GM19467 (cell line): ENCODE results near the gene PSTPIP1.

ENCODE experiments used
- ATAC-seq: cut with Tn5 transposase; IDR thresholded peaks from one replicate; pipeline ENCODE4 v1.9.1; 2021; ENCODE audit warnings: mild to moderate bottlenecking, moderate library complexity; ENCODE audit not compliant: unreplicated experiment

Gene PSTPIP1

DNA sequence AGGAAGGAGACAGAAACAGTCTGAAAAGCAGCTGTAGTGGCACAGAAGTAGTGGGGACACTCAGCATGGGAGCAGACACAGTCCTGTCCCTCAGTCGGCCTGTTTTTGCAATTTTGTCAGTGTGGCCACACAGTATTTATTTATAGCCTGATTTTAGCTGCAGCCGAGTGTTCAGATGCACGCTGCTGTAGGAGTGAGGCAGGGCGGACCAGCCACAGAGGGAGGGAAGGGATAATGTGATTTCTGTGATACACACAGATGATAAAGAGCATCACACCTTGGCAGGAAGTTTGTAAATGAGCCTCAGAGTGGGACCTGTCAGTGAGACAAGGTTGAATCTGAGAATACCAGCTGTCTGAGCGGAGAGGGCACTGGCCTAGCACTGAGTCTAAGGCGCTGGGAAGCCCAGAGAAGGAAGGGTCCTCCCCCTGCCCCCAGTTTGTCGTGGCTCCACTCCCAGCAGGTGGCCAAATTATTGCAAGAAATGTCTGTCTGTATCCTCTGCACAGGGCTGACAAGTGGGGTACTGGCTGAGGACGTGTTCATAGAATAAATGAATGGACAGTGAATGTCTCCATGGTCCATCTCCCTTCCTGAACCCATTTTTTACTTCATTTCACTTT is 3.8 kb downstream of the PSTPIP1 start:
- no peak for ATAC-seq

DNA sequence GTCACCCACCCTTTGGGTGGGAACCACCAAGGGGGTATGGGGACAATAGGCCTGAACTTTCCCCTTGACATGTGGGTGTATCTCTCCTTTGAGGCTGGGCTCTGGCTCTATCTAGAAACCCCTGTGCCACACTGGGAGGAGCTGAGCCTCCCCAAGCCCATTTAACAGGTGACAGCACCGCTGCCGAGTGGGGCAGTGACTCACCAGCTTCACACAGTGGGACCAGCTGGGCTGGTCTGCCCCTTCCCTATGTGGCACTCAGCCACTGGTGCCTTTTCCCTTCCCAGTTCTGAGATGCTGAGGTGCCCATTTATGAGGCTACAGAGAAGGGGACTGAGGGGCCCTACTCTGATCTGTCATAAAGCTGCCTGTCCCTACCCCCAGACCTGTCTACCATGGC is 5.1 kb downstream of the PSTPIP1 start:
- ATAC-seq = no peak

DNA sequence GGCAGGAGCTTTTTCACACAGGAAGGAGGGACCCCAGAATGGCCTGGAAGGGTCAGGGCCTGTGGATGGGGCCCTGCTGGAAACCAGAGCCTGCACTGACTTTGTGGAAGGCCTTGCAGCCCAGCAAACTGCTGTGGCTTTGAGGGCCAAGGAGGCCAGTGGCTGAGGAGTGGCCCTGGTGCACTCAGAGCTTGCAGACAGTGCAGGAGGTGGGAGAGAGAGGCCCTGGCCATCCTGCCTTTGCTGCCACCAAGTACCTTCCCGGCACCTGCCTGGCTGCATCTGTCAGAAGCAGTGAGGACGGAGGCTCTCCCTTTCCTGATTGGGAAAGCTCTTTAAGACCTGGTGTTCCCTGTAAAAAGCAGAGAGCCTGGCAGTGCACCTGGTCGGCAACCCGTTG is 6.4 kb downstream of the PSTPIP1 start:
- no peak for ATAC-seq

DNA sequence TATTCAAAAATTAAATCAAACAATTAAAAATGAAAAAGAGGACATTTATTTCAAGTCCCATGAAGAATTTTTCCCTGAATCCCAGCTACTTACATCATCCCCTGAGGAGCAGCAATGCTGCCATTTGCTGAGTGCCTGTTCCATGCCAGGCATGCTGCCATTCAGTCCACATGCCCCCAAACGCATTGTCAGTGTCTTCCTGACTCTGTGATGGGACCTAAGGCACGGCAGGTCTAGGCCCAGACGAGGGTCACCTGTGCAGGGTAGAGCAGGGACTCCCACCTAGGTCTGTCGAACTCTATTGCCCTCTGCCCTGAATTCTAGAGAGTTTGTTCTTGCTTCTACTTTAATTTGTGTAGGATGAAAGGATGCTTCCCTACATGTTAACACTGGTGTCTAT is 7.0 kb downstream of the PSTPIP1 start:
- no peak for ATAC-seq

DNA sequence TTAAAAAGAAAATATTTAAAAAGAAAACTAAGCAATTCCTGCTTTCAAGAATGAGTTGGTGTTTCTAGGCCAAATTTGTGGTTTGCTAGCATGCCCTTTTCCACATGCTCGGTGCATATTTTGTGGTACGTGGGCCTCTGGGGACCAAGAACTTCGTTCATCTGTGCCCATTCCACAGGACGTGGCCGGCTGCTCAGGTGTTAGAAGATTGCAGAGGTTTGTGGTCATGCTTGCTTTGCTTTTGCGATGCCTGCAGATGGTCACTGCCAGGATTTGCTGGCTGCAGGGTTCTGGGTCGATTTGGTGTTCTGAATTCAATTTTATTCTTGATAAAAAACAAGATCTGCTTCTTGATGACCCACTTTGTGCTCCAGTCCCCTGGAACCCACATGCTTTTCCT is 7.5 kb downstream of the PSTPIP1 start:
- ATAC-seq = no peak

DNA sequence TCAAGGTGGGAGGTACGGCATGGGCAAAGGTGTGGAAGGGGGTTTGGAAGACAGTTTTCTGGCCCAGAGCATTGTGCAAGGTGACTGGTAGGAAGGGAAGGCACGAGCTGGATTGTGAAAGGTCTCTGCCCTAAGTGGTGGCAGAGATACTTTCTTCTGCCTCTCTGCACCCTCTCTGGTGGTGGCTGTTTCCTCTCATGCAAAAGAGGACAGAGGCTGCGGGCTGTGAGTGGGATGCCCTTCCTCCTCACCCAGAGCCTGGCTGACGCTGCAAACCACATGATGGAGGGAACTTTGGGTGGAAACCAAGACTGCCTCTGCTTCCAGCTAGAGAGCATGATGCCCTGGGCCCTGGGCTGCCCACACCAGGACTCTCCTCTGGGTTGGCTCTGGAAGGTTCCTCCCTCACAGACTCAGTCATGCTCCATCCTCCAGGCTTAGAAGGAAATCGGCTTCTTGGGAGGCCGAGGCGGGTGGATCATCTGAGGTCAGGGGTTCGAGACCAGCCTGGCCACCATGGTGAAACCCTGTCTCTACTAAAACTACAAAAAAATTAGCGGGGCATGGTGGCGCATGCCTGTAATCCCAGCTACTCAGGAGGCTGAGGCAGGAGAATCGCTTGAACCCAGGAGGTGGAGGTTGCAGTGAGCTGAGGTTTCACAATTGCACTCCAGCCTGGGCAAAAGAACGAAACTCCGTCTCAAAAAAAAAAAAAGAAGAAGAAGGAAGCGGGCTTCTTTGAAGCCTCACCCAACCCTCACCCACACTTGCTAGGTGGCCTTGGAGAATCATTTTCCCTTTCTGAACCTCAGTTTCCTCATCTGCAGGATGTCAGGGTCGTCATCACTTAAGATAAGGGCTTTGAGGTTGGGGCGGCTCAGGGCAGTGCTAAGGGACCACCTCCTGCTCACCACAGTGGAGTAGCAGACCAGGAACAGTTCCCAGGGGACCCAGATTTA is 8.3 kb downstream of the PSTPIP1 start:
- peak; percentile 70 for ATAC-seq

DNA sequence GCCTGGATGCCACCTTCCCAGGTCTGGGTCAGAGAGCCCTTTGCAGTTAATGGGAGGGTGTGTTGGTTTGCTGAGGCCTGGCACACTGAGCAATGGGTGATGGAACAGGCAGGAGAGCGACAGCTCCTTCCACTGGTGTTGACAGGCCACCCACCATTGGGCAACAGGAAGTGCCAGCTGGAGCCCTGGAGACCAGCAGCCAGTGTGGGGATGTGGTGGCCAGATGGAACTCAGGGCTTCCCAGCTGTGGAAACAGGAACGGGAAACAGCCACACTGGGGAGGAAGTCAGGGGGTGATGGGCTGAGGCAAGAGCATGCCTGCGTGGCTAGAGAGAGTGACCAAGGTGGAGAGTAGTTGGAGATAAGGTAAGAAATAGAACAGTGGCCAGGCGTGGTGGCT is 9.3 kb downstream of the PSTPIP1 start:
- ATAC-seq = no peak

DNA sequence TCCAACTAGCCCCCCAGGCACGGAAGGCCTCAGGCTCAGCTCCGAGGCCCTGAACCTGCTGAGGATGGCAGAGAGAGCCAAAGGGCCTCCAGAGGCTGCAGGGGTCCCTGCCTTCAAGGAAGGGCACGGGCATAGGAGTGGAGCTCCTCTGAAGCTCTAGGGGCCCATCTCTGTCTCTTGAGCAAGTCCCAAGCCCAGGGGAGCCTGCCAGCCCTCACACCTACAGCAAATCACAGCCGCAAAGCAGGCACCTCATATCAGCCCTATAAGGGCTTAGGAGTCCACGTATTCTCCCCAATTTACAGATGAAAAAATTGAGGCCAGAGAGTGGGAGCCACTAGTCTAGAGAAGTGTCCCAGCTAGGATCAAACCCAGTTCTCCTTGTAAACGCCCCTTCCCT is 14.2 kb downstream of the PSTPIP1 start:
- ATAC-seq = no peak

DNA sequence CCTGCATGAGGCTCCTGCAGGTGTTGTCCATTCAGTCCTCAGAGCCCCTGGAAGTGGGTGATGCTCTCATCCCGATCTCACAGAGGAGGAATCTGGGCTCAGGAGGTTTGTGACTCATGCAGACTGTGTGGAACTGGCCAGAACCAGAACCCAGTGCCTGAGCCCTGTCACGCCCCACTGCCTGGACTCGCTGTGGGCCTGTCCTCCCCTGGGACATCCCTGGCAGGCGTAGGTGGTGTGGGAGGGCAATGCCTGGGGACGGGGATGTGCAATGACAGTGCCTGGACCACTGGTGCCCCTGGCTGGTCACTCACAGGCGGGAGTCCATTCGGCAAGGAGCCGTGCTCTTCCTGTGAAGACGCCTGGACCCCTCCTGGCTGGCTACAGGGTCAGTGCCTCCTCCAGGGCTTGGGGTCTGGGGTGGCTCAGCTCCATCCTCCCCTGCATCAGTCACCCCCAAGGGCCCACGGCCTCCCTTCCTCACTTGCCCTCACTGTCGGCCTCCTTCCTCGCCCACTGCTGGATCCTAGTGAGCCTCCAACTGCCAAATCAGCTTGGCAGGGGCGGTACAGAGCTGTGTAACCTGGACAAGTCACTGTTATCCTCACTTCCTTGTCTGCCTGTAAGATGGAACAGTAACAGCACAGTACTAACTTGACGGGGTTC is 14.9 kb downstream of the PSTPIP1 start:
- ATAC-seq = no peak

DNA sequence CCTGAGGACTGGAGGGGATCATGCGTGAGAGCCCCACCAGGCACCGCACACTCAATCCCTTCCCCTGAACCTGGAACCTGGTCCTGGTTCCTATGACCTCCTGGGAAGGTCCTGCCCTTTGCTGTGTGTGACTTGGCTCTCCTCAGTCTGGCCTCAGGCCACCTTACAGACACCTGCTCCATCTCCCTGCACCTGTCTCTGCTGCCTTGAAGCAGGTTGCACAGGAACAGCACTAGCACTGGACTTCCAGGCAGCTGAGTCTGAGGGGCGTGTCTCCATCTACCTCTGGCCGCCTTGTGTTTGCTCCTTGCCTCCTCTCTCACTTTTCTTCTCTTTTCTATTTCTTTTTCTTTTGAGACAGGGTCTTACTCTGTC is 15.4 kb downstream of the PSTPIP1 start:
- no peak for ATAC-seq

DNA sequence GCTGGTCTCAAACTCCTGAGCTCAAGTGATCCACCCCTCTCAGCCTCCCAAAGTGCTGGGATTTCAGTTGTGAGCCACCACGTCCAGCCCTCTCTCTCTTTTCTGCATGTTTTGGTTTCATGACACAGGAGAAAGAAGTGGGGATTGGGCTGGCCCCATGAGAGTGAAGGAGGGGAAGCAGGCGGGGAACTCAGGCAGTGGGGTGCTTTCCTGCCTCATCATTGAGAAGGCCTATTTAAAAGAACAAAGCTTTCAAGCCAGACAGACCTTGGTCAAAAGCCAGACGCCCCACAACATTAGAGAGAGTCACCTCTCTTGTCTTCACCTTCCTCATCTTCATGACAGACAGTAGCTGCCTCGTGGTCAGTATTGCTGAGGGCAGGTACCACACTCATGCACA is 15.9 kb downstream of the PSTPIP1 start:
- ATAC-seq = no peak

DNA sequence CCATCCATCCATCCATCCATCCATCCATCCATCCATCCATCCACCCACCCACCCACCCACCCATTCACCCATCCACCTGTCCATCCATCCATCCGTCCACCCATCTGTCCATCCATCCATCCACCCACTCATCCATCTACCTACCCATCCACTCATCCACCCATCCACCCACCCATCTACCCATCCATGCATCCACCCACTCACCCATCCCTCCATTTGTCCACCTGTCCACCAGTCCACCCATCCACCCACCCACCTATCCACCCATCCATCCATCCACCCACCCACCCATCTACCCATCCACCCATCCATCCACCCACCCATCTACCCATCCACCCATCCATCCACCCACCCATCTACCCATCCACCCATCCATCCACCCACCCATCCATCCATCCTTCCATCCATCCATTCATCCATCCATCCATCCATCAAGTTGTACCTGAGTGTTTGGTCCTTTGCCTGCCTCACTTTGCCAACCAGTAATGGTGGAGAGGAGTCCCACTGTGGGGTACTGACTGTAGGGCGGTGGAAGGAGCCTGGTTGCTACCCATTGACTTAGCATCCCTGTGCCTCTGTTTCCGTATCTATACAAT is 17.3 kb downstream of the PSTPIP1 start:
- no peak for ATAC-seq

DNA sequence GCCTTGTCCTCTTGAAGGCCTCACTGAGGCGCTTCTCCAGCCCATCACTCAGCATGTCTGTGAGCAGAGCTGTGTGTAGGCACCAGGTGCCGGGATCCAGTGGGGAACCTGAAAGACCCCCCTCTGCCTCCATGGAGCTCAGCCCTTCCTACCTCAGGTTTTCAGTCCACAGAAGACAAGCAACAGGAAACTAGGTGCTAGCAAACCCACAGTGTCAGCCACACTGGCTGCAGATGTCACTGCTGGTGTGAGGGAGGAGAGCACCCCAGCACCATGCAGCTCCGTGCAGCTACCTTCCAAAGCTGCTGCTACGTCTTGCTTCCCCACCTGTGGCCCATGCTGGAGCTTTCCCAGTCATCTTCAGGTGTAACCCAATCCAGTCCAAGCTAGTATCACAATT is 17.9 kb downstream of the PSTPIP1 start:
- ATAC-seq = no peak

DNA sequence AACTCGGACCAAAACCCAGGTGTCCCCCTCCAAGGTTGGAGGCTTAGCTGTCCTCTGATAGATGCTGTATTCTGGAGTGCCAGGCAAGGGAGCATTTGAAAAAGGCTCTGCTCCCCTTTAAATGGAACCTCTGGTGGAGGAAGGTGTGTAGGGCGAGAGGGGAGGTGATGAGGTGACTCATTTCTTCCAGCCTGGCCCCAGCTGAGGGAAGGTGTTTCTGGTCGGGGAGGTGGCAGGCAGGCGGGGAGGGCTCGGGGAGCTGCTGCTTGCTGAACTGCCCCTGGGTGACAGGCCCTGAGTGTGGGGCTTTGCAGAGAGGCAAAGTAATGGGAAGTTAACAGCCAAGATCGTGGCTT is 18.8 kb downstream of the PSTPIP1 start:
- no peak for ATAC-seq

DNA sequence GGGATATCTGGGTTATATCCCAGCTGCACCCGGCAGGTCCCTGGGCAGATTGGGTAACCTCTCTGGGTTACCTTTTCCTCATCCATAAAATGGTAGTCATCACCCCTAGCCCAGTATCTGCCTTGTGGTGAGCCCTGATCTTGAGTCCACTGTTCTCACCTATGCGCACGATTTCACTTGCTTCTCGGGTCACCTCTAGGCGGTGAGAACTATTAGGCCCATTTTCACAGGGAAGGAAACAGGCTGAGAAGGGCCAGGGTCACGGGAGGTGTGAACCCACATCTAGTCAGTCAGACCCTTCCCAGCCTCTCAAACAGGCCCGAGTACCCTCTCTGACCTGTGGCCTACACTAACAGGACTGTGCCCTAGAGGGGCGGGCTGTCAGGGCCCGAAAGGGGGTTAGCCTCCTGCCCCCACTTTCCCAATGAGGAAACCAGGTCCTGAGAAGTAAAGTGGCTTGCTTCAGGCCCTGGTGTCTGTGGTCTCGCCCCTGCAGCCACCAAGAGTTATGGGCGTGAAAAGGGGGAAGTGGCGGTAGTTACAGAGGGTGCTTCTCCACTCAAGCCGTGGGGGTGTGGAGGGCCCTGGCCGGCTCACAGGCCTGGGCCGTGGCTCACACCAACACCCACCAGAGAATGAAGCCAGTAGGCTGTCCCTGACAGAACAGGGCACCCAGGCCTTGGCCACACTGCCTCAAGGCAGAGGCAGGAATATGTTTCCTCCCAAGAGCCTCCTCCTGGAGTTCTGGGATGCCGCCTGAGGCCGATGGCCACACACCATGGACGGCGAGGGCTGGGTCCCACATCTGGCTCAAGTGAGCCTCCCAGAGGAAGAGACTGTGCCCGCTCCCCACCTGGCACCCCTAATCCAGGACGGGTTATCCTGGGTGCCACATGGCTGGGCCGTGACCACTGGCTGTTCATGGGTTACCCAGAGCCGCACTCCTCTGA is 19.5 kb downstream of the PSTPIP1 start:
- ATAC-seq = no peak

DNA sequence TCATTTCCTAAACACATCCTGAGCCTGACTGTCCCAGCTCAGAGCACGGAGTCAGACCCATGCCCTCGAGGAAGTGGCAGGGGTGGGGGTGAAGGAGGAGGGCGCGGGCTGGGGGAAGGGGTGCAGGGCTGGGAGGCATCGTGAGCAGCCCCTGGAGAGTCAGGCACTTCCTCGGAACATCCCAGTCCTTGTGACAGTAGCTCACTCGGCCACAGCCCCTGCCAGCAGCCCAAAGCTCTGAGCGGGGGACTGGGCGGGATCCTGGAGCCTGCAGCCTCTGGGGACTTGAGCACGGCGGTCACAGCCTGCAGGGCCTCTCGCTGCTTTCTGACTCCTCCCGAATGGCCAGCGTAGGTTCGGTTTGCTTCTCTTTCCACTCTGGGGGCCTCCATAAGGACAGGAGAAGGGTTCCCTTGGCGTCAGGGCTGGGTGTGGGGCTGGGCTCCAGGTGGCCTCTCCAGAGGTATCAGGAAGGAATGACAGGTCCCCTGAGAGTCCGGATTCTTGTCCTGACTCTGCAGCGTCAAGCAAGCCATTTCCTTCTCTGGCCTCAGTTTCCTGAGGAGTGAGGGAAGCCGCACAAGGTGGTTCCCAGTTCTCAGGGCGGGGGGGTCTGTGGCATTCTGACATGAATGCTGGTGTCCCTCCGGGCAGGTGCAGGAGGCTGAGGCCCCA is 20.9 kb downstream of the PSTPIP1 start:
- no peak for ATAC-seq

DNA sequence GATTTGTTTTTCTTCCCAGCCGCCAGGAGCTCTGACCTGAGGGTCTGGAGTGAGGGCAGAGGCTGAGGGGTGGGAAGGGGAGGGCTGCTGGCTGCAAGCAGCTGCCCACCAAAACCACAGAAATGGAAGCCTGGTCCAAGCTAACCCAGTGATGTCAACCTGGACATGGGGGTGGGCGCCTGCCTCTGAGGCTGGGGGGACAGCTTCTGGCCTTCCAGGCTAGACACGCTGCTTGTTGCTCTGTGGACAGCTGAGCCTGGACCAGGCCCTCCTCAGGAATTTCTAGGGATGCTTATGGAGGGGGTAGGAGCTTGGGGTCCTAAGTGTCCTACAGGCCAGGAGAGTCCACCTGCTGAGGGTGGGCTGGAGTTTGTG is 21.4 kb downstream of the PSTPIP1 start:
- ATAC-seq = no peak

DNA sequence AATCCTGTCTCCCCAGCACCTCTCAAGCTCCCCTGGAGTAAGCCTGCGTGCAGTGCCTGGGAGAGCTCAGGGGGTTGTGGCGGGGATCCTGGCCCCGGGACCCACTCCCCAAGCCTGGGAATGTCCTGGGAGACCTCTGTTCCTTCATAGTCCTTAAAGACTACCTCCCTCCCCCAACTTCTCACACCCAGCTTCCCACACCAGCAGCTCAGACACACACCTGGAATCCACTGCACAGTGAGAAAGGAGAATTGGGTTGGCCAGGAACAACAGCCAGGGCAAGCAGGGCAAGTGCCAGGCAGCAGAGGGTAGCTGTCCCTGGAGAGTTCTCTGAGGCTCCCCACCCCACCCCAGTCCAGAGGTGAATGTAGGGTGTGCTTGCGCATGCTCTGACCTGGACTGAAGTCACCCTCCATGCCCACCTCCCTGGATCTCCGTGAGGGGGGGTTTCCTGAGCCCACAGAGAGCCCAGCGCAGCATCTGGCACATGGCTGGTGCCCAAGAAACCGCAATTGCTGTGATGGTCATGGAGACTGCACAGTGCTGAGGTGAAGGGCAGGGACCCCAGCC is 22.2 kb downstream of the PSTPIP1 start:
- ATAC-seq = no peak
